ENCODE data around the gene CORO2B. TPM values are rescaled to one million over a fixed set of nuclear protein-coding genes. Genes with fewer than 3 reads are reported as not detected.

CORO2B gene
- polyA plus RNA-seq, 3 donors: 0.03 TPM; not detected in 2

DNA sequence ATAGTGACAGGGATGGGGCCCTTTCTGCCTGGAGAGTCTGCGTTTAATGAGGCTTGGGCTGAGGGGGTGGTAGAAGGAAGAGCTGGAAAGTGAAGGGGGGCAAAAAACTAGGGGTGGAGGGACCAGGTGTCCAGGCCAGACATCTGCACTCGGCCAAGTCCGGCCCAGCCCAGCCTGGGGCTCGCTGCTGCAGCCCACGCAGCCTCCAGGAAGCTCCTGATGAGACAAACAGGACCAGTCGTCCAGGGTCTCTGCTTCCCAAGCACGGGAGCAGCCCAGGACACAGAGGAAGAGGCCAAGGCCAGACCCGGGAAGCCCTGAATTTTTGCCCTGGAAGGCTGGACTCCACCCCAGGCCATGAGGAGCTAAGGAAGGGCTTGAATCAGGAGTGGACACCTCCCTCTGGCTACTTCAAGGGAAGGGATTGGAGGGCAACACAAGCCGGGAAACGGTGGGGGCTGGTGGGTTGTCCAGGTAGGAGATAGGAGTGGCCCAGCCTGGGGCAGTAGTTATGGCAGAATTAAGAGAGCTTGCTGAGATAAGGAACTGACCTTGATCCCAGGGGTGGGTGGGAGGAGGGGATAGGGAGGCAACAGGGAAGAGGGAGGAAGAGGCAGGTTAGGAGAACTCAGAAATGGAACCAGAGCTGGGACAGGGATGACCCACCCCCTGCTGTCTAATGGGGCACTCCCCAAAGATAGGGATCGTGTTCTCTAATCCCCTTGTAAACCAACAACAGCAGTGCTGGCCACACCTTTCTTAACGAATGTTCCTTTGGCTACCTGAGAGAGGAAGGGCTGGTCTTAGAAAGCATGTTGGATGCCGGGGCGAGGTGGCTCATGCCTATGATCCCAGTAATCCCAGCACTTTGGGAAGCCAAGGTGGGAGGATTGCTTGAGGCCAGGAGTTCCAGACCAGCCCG lies 152.4 kb downstream of the CORO2B start:
- Mint-ChIP-seq H3K9me3 (peaks cover 0 to 2% (median 0%) of the 10 kb centered on the region in 7 donors), H3K36me3 (no peaks in the 10 kb centered on the region), H3K27me3 (ENCODE audit: low read depth in 3 of 3) (peaks cover 0 to 3% (median 1%) of the 10 kb centered on the region in 3 donors), H3K4me1 (peaks cover 17% of the 10 kb centered on the region), H3K4me3 (no peak overlapping the region), H3K27ac (peak overlapping the region in 1 of 7 donors; percentile 13)
- no peaks in the 10 kb centered on the region for H3K79me2 ChIP-seq (ENCODE audit: insufficient read depth, low read length)
- TF ChIP-seq, protein P1, sequence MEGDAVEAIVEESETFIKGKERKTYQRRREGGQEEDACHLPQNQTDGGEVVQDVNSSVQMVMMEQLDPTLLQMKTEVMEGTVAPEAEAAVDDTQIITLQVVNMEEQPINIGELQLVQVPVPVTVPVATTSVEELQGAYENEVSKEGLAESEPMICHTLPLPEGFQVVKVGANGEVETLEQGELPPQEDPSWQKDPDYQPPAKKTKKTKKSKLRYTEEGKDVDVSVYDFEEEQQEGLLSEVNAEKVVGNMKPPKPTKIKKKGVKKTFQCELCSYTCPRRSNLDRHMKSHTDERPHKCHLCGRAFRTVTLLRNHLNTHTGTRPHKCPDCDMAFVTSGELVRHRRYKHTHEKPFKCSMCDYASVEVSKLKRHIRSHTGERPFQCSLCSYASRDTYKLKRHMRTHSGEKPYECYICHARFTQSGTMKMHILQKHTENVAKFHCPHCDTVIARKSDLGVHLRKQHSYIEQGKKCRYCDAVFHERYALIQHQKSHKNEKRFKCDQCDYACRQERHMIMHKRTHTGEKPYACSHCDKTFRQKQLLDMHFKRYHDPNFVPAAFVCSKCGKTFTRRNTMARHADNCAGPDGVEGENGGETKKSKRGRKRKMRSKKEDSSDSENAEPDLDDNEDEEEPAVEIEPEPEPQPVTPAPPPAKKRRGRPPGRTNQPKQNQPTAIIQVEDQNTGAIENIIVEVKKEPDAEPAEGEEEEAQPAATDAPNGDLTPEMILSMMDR (IDR thresholded peaks at IDR 0.05): no peak
- no peaks in the 10 kb centered on the region for H3K27me3 ChIP-seq (ENCODE audit: control insufficient read depth in 2 of 2, insufficient read depth in 2 of 2, low read length in 2 of 2)
- H3K36me3 ChIP-seq (replicated peaks in 1 of 2; ENCODE audit: control insufficient read depth in 1 of 2, insufficient read depth in 2 of 2, low read length in 2 of 2): no peaks in the 10 kb centered on the region
- intact Hi-C loops (cut with micrococcal nuclease): loop anchor here (2.0 to 10.0 kb wide), 4 partner anchors 96 to 146 kb away; no protein-coding TSS in a partner anchor
- H4K20me1 ChIP-seq (ENCODE audit: insufficient read depth, low read length): no peaks in the 10 kb centered on the region
- no peak overlapping the region for H3K9ac ChIP-seq (ENCODE audit: insufficient read depth, low read length, poor library complexity, severe bottlenecking)
- H3K9me3 ChIP-seq (replicated peaks in 1 of 2; ENCODE audit: control insufficient read depth in 1 of 2, insufficient read depth in 1 of 2, low read length in 2 of 2): no peaks in the 10 kb centered on the region
- H2AFZ ChIP-seq (ENCODE audit: insufficient read depth, low read depth, low read length, poor library complexity, severe bottlenecking): no peak overlapping the region
- H3K4me3 ChIP-seq (replicated peaks in 1 of 3; ENCODE audit: low read depth in 2 of 3, low read length in 3 of 3): no peak overlapping the region
- DNase-seq: no peak
- WGBS (ENCODE audit: insufficient coverage): 73% methylated on average over 10 of the region's 15 CpGs
- H3K4me1 ChIP-seq (ENCODE audit: control insufficient read depth in 1 of 2, insufficient read depth in 2 of 2, low read length in 2 of 2): peaks cover under 1 to 5% of the 10 kb centered on the region in 2 donors
- no peak overlapping the region for H3K4me2 ChIP-seq (replicated peaks; ENCODE audit: extremely low read depth, low read length, poor library complexity, severe bottlenecking)
- no peak overlapping the region for H3K27ac ChIP-seq (ENCODE audit: low read depth in 1 of 2, low read length in 2 of 2)

DNA sequence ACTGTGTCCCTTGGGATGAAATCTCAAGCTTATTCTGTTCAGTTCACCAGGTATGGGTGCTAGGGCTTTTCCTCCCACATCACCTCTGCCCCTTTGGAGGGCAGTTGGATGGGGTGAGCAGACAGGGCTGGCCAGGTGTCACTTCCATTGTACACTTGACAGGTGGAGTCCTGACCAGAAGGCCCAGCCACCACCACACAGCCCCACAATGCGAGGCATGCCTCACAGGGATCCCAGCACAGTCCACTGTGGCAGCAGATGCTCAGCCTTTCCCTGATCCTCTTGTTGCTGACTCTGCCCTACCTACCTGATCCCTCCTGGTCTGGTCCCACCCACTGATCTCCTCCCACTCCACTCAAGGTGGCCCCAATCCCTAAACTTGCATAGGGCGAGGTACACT lies 153.7 kb downstream of the CORO2B start:
- Histone ChIP-seq H3K9me3 (replicated peaks in 1 of 2; ENCODE audit: control insufficient read depth in 1 of 2, insufficient read depth in 1 of 2, low read length in 2 of 2) (no peaks in the 10 kb centered on the region), H3K79me2 (ENCODE audit: insufficient read depth, low read length) (no peaks in the 10 kb centered on the region), H3K9ac (ENCODE audit: insufficient read depth, low read length, poor library complexity, severe bottlenecking) (no peak overlapping the region), H3K4me3 (replicated peaks in 1 of 3; ENCODE audit: low read depth in 2 of 3, low read length in 3 of 3) (no peak overlapping the region), H3K27ac (ENCODE audit: low read depth in 1 of 2, low read length in 2 of 2) (no peak overlapping the region), H2AFZ (ENCODE audit: insufficient read depth, low read depth, low read length, poor library complexity, severe bottlenecking) (no peak overlapping the region), H3K4me1 (ENCODE audit: control insufficient read depth in 1 of 2, insufficient read depth in 2 of 2, low read length in 2 of 2) (no peaks in the 10 kb centered on the region), H3K27me3 (ENCODE audit: control insufficient read depth in 2 of 2, insufficient read depth in 2 of 2, low read length in 2 of 2) (no peaks in the 10 kb centered on the region), H4K20me1 (ENCODE audit: insufficient read depth, low read length) (no peaks in the 10 kb centered on the region), H3K36me3 (replicated peaks in 1 of 2; ENCODE audit: control insufficient read depth in 1 of 2, insufficient read depth in 2 of 2, low read length in 2 of 2) (no peaks in the 10 kb centered on the region), H3K4me2 (replicated peaks; ENCODE audit: extremely low read depth, low read length, poor library complexity, severe bottlenecking) (no peak overlapping the region)
- TF ChIP-seq, protein P1 (IDR thresholded peaks at IDR 0.05): no peak
- Mint-ChIP-seq H3K36me3 (no peaks in the 10 kb centered on the region), H3K9me3 (peaks cover 0 to 2% (median 0%) of the 10 kb centered on the region in 7 donors), H3K4me3 (no peak overlapping the region), H3K4me1 (peaks cover 17% of the 10 kb centered on the region), H3K27me3 (ENCODE audit: low read depth in 3 of 3) (peaks cover 0 to 3% (median 1%) of the 10 kb centered on the region in 3 donors), H3K27ac (no peak overlapping the region)
- intact Hi-C loops (cut with micrococcal nuclease): loop anchor here (5.0 to 10.0 kb wide), 3 partner anchors 95 to 145 kb away; no protein-coding TSS in a partner anchor
- DNase-seq: no peak
- 100% methylated on average over 2 of the region's 2 CpGs for WGBS (ENCODE audit: insufficient coverage)

Measured in CD14-positive monocyte (primary cell).